ENCODE results near the gene GNG2.

DNA sequence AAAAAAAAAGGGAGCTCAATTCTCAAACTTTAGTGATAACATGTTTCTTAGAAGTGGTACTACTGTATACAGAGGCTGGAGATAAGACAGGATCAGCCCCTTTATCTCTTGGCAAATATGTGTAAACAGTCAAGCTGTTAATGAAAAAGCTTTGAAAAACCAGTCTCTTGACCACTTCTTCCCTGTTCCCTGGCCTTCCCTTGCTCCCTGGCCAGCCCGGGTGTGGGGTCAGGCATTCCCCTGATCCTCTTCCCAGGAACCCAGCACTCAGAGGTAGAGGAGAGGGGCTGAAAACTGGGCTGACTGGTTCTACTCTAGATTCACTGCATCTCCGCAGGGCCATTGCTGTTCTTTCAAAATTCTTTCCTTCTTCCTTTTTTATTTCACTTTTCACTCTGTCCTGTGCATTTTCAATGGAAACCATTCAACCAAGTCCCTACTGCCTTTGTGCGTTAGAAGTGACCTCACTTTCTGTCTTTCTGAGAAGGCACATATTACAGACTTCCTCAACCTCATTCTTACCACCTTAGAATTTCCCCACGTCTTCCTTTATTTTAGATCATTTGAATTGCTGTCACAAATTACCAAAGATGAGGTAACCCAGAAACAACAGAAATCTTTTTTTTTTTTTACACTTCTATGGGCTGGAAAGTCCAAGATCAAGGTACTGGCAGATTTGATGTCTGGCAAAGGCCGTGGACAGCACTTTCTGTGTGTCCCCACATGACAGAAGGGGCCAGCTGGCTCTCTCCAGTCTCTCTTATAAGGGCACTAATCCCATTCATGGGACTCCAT is 5.7 kb downstream of the GNG2 start:
- no peak for TF ChIP-seq RCOR1 (IDR thresholded peaks at IDR 0.05; ENCODE audit: low read length)
- no peak for TF ChIP-seq FOXJ3 (CRISPR knock-in tag; IDR thresholded peaks at IDR 0.05)
- no peak for TF ChIP-seq POLR2AphosphoS5 (IDR thresholded peaks at IDR 0.05; ENCODE audit: low read depth, low read length)

Measured in SK-N-SH (cell line).